ENCODE results near the gene VPS54.

DNA sequence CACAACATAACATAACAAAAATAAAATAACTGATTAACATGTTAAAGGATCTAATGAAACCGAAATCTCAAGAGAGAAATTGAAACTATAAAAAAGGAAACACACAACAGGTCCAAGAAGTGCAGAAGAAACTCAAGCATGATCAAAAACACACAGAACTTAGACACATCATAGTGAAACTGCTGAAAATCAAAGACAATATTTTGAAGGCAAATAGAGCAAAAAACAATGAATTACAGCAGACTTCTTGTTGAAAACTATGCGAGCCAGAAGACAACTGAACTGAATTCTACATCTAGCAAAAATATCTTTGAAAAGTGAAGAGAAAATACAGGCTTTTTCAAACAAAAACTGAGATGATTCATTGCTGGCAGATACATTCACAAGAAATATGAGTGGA lies 116.2 kb downstream of the VPS54 start:
- TF ChIP-seq YY1 (IDR thresholded peaks at IDR 0.05; ENCODE audit: insufficient read depth, insufficient read length), result no peak
- no peak for TF ChIP-seq ZNF274 (IDR thresholded peaks at IDR 0.05; ENCODE audit: low read depth, low read length)
